Ovary (tissue), 3 donors: ENCODE measurements around the gene TBC1D7.

ENCODE experiments used
- CTCF ChIP-seq, 3 donors: fragments of 450-650 bp in 2 of 3; fragments of 200-600 bp in 1 of 3; IDR thresholded peaks; one replicate each; pipeline versions ENCODE4 v1.5.1 to v1.8.0; 2016 to 2022; ENCODE audit warnings: antibody characterized with exemption in 3 of 3, mild to moderate bottlenecking in 1 of 3
- POLR2A ChIP-seq: fragments of 450-650 bp; IDR thresholded peaks from one replicate; pipeline ENCODE4 v1.6.1; 2017; ENCODE audit warnings: antibody characterized with exemption, mild to moderate bottlenecking, moderate library complexity
- donor health status: DM: no; HTN: no; CAD: no.

- no peak for TF ChIP-seq CTCF (IDR thresholded peaks at IDR 0.05)
- no peak for TF ChIP-seq POLR2A
Measured at GRCh38 chr6:13355043-13355945, 27.0 kb upstream of the TBC1D7 start.
